NCI-H82 (cell line): ENCODE results near the gene PRLH.

Experiments used
- DNase-seq: peaks from one replicate; lab custom pipeline; 2025; lab: John Stamatoyannopoulos, UW

PRLH gene

GRCh38 chr2:237565974-237566373 is 400 bp upstream of the PRLH start:
- DNase-seq, result no peak

DNA sequence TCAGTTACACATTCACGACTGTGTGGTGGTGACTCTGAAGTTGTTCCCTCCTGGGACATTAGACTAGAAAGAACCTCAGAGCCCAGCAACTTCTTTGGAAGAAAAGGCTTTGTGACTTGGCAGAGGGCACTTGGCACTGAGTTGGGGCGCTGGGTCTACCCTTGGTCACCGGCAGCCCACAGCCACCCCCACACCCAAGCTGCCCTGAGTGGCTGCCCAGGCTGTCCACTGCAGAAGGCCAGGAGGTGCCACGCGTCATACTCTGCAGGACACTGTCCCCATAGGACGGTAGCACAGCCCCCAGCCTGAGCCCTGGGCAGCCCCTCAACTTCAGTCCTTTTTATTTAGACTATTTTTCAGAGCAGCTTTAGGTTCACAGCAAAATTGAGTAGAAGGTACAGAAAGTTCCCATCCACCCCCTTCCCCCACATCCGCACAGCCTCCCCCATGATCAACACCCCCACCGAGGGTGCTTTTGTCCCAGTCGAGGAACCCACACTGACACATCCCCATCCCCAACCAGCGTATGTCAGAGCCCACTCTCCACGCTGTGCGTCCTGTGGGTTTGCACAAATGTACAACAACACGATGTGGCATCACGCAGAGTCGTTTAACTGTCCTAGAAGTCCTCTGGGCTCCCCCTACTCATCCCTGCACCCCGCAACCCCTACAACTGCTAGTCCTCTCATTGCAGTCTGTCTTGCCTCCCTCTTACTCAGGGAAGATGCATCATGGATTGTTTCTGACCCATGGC is 1.1 kb downstream of the PRLH start:
- no peak for DNase-seq

GRCh38 chr2:237568121-237568660 is 1.8 kb downstream of the PRLH start:
- DNase-seq, result no peak

DNA sequence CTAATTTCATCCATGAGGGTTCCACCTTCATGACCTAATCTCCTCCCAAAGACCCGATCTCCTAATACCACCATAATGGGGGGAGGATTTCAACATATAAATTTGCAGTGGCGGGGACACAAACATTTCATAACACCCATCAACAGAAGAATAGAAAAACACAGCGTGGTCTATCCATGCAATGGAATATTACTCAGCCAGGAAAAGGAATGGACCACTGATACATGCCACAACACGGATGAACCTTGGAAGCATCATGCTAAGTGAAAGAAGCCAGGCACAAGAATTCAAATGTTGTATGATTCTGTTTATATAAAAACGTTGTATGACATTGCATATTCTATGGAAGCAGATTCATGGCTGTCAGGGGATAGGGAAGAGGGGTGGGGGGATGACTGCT is 2.7 kb downstream of the PRLH start:
- no peak for DNase-seq

- DNase-seq, result no peak
Measured at GRCh38 chr2:237569896-237570295, 3.5 kb downstream of the PRLH start.

DNA sequence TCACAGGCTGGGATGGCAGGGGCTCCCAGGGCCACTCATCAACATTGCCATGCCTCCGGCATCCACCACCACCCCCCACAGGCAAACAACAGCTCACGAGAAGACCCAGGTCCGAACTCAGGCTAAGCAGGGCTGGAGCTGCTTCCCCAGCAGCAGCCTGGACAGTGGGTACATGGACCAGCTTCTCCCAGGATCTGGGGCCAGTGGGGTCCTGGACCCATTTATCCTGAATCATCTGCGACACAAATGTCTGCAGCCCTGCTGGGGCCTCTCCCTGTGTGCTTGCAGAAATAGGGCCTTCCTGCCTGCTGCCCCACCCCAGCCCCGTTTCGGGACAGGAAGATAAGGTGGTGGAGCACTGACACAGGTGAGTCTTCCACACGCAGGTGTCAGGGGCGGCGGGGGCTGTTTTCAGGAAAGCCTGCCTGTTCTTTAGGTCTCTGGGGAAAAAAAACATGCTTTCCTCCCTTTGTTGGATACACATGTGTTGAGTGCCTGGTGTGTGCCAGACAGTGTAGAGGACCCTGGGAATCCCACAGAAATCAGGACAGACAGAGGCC is 4.5 kb downstream of the PRLH start:
- DNase-seq, result no peak

DNA sequence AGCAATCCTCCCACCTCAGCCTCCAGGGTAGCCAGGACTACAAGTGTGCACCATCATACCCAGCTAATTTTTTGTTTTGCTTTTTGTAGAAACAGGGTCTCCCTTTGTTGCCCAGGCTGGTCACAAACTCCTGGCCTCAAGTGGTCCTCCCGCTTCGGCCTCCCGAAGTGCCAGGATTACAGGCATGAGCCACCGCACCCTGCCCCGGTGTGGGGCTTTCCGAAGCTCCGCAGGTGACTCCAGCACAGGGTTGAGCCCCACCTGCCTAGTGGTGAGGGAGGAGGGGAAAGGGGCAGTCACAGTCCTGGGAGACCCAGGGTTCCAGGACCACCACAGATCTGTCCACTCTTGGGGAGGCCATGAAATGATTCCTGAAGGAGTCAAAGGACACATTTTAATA is 5.2 kb downstream of the PRLH start:
- no peak for DNase-seq

GRCh38 chr2:237572021-237572741 is 5.8 kb downstream of the PRLH start:
- peak; percentile 93 for DNase-seq

- DNase-seq, result no peak
Measured at GRCh38 chr2:237572742-237573101, 6.3 kb downstream of the PRLH start.

- no peak for DNase-seq
Measured at GRCh38 chr2:237573721-237574415, 7.5 kb downstream of the PRLH start.

DNA sequence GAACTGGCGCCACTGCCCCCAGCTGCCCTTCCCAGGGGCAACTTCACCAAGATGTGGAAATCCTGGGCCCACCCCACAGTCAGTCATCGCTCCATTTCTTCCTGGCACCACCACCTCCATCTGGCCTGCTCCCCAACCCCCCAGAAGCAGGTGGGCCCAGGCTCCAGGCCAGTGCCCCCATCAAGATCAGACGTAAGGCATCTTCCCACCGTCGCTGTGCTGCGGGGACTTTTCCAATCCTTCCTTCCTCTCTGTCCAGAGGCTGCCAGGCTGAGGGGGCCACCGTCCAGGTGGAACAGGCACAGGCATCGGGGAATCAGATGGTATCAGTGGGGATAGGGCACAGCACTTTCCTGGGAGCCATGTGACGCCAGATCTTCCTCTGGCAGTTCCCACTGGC is 8.1 kb downstream of the PRLH start:
- no peak for DNase-seq

DNA sequence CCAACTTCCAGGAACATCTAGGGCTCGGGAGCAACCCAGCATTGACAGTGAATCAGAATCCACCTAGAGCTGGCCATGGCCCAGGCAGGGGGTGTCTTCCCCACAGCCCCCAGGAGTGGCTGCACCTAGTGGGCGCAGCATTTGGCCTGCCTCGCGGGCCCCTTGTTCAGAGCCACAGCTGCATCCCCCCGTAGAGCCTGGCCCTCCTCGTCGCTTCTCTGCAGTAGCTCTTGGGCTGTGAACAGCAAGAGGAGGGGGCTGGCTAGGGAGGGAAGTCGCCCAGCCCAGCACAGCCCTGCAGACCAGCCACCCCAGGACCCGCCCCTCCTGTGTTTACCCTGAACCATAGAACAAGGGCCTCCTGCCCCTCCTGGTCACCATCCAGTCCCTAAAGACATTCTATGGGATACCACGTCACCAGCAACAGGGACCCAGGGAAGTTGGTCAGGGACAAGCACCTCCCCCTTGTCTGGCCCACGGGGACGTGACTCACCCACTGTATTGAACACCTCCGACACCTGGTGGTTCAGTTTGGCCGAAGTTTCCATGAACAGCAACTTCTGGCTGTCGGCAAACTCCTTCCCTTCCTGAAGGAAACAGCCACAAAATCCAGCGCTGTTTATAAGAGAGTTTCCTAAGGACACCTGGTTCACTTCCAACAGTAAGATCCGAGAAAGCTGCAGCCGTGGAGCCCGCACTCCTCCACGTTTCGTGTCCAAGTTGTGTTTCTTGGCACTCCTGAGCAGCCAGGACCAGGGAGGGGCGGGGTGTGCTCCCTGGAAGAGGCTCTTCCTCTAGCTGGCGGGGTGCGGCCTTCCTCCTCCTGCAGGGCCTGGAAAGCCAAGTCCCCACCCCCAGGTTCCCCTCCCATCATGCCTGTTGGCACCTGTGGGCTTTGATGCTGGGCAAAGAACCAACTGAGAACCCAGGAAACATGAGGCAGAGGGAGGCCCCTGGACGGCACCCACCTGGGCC is 8.8 kb downstream of the PRLH start:
- DNase-seq, result no peak

DNA sequence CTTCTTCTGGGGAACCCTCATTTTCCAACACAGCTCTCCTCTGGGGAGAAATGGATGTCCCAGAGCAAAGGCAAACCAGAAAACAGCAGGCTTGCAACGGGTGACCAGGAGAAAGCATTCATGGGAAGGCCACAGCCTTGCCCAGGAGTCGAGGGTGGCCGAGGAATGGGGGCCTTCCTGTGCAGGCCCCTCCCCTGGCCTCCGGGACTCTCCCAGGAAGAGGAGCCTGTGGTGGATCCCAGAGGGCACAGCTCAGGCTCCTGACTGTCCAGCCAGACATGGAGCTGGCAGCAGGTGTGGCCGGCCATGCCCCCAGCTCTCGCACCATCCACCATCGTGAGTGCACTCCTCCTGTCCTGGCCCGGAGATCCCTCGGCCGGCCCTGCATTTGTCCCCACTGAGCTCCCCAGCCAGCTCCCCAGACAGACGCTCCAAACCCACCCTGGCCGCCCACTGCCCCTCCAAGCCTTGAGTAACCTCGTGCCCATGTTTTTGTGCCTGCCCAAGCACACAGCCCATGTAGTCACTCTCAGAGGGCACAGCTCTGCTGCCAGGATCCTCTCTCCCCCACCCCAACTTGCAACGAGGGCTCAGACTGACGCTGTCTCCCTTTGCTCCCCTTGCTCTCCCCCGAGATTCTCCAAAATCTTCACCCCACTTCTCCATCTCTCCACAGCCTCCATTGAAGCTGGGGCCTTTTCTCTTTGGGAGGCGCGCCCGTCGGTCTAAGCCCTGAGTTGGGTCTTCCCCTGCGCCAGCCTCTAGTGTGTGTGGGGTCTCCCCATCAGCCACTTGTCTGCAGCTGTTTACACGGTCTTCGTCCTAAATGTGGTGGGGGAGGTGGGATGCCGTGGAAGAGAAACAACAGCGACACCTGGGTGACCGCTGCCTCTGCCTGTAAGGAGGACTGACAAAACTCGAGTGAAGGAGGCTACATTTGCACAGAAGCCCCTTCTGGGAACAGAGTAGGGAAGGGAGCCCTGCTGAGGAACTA is 9.8 kb downstream of the PRLH start:
- no peak for DNase-seq

DNA sequence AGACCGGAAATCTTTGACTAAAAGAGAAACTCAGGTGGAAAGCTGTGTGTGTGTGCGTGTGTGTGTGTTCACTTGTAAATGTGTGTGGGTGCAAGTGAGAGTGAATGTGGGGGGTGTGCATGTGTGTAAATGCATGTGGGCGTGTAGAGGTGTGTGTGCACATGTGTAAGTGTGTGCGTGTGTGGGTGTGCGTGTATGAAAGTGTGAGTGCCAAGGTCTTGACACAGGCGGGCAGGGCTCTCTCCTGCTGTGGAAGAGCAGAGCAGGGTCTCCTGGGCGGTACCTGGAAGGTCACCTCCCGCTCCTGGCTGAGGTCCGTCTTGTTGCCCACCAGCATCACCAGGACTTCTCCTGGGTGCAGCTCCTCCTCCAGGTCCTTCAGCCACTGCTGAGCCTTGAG is 10.6 kb downstream of the PRLH start:
- DNase-seq, result no peak

GRCh38 chr2:237577458-237577857 is 11.1 kb downstream of the PRLH start:
- DNase-seq, result no peak

DNA sequence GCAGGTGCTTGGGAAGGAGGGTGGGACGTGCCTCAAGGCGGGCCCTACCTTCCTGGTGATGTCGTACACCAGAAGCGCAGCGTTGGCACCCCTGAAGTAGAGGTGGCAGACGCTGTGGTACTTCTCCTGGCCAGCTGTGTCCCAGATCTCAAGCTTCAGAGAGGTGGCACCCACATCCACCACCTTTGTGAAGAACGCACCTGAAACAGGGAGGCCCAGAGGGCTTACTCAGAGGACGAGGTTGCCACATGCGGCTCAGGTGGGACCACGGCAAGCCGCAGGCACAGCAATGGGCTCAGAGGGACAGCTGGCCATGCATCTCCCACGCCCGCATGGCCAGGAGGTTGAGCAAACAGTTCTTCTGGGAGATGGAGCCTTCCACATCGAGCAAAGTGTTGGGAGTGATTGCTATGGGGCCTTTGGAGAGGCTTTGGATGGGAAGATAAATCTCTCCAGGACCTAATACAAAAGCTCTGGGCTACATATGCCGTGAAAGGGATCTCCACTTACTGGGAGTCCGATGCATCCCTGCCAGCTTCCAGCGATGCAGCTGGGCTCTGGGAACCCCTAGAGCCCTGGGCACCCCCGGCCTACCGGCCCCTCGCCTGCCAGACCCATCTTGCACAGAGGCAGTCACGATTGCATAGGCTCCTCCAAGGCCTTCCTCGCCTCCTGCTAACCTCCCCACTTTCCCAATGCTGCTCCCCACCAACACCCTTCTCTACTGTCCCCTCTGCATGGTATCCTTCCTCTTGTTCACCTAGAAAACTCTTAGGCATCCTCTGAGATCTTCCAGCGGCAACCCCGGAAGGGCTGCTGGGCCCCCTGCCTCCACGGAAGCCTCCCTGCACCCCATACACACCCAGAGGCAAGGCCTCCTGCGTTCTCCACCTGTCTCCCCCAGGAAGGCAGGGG is 11.8 kb downstream of the PRLH start:
- DNase-seq, result no peak

DNA sequence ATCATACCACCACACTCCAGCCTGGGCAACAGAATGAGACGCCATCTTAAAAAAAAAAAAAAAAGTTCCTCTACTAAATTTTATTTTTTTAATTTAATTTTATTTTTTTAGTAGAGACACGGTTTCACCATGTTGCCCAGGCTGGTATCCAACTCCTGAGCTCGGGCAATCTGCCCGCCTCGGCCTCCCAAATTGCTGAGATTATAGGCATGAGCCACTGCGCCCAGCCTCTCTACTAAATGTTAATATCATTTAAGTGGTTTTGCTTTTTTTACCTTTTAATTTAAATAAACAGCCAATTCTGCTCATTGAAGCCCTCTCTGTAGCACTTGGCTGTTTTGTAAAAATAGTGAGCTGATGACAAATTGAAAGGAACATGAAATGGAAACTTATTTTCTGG is 15.0 kb downstream of the PRLH start:
- no peak for DNase-seq

GRCh38 chr2:237581751-237582746 is 15.7 kb downstream of the PRLH start:
- DNase-seq, result peak; percentile 70
